Adrenal gland (tissue), 12 donors: ENCODE results near the gene CTBP2. TPM values are rescaled to one million over a fixed set of nuclear protein-coding genes. Genes with fewer than 3 reads are reported as not detected.

Source experiments
- DNase-seq, 7 donors: peaks; one replicate each; pipeline ENCODE4 v3.0.0-alpha.2; 2019 to 2020
- H3K27ac ChIP-seq, 5 donors: fragments of 200-600 bp; sonication (generic) in 4 of 5; 1 replicate in 3 of 5; 2 replicates in 2 of 5; pipeline versions ENCODE4 v1.5.1 to v1.8.0; 2016 to 2020; ENCODE audit warnings: mild to moderate bottlenecking in 1 of 5
- H3K27me3 ChIP-seq: fragments of 200-600 bp; 2 replicates; pipeline ENCODE4 v1.8.0; 2021
- H3K36me3 ChIP-seq, 2 donors: fragments of 200-600 bp; replicated peaks in 1 of 2; 1 replicate in 1 of 2; 2 replicates in 1 of 2; pipeline versions ENCODE4 v1.5.1 to v1.8.0; 2018 to 2022
- H3K4me1 ChIP-seq, 2 donors: fragments of 200-600 bp; replicated peaks in 1 of 2; 1 replicate in 1 of 2; 2 replicates in 1 of 2; pipeline versions ENCODE4 v1.5.1 to v1.8.0; 2018 to 2021
- H3K4me3 ChIP-seq, 4 donors: fragments of 200-600 bp; sonication (generic) in 3 of 4; one replicate each; pipeline ENCODE4 v1.5.1; 2016 to 2018
- H3K9me3 ChIP-seq, 3 donors: fragments of 200-600 bp; sonication (generic) in 1 of 3; replicated peaks in 1 of 3; 1 replicate in 2 of 3; 2 replicates in 1 of 3; pipeline versions ENCODE4 v1.5.1 to v1.8.0; 2016 to 2021
- CTCF ChIP-seq, 6 experiments: fragments of 450-650 bp in 4 of 6; fragments of 200-600 bp in 2 of 6; sonication (generic) in 1 of 6; IDR thresholded peaks; 1 replicate in 5 of 6; 2 replicates in 1 of 6; pipeline versions ENCODE4 v1.5.1 to v1.8.0; 2016 to 2021; ENCODE audit warnings: antibody characterized with exemption in 6 of 6, mild to moderate bottlenecking in 2 of 6, moderate library complexity in 1 of 6
- POLR2A ChIP-seq, 2 donors: fragments of 450-650 bp; IDR thresholded peaks; one replicate each; pipeline ENCODE4 v1.6.1; 2017; ENCODE audit warnings: antibody characterized with exemption in 2 of 2, mild to moderate bottlenecking in 2 of 2, moderate library complexity in 1 of 2
- WGBS, 4 donors: extraction: QIAGEN DNeasy Blood & Tissue Kit in 2 of 4; methylation state at CpG; one replicate each; pipeline versions ENCODE4 v1.1.5 to v1.1.7; 2013 to 2017; 5-methylcytosine and 5-hydroxymethylcytosine counted together
- intact Hi-C, 2 donors: fragments of 100-400 bp; cut with DNase I; formaldehyde crosslinking; loops; one replicate each; pipeline versions ENCODE4 v1.14.1 to v1.15.0; 2022 to 2023
- polyA plus RNA-seq, 3 donors: library from polyadenylated mRNA; stranded (reverse); fragments of 200-250 nt in 2 of 3; fragments of 350-450 nt in 1 of 3; fragmentation: Illumina TruSeq in 1 of 3; extraction: RNeasy Lipid Tissue Mini Kit (QIAGEN cat#74804) in 1 of 3; gene quantifications; one replicate each; pipeline ENCODE4 v1.2.3, GENCODE V29; 2013 to 2014
- total RNA-seq, 9 donors: library from RNA; depleted of rRNA in 4 of 9; stranded (reverse); fragments of >200 nt in 4 of 9; fragments of 120-200 nt in 1 of 9; fragmentation: NEBNext Ultra II Directional in 1 of 9; extraction: Animal tissue kit (Norgen Biotek cat#: 25700) in 1 of 9; gene quantifications; one replicate each; pipeline versions ENCODE4 v1.1.0 to v1.2.4, GENCODE V29; 2013 to 2023
- donor health status: healthy with polysubstance abuse.
- donor health status: Bipolar disorder and iron deficiency.
- donor health status: DM: yes; HTN: yes; CAD: no.
- donor health status: DM: no; HTN: no; CAD: no.
- donor health status: DM: no; HTN: no; CAD: no.
- donor health status: DM: yes; HTN: yes; CAD: no.

CTBP2 gene
- total and polyA plus RNA-seq, 12 donors = 25.3 to 66.5 (median 45.7) TPM

DNA sequence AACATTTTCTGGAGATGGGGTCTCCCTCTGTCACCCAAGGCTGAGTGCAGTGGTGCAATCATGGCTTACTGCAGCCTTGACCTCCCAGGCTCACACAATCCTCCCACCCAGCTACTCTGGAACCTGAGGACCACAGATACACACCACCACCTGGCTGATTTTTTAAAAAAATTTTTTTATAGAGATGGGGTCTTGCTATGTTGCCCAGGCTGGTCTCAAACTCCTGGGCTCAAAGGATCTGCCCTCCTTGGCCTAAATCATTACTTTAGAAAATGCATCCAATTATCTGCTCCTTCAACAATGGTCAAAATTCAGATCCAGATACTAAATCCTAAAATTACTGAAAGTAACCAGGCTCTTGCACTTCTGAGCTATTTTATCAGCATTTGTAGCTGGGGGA lies 55.2 kb downstream of the CTBP2 start:
- Histone ChIP-seq H3K4me3 (no peak overlapping the region), H3K4me1 (peaks cover 0 to 12% of the 10 kb centered on the region in 2 donors), H3K27ac (no peak overlapping the region), H3K36me3 (peaks cover 0 to 12% of the 10 kb centered on the region in 2 donors), H3K27me3 (no peaks in the 10 kb centered on the region), H3K9me3 (no peaks in the 10 kb centered on the region)
- DNase-seq = no peak
- intact Hi-C loops = no loop called here
- TF ChIP-seq CTCF (IDR thresholded peaks at IDR 0.05) (no peak), POLR2A (IDR thresholded peaks at IDR 0.05) (no peak)

DNA sequence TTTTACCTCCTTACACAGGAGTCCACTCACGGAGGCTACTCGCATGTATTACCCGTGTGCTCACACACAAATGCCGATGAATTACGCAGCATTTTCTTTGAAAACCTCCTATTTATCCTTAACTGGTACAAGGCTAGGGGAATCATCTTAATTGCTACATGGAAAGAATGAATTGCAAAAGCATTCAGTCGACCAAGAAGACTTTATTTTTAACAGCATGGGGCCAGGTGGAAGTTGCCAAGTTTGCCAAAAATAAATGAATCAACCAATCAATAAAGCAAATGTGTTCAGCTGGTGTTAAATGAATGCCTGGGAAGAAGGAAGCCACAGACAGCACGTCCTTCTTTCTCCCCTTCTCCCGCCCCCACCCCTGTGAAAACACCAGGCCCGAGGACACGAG lies 55.8 kb downstream of the CTBP2 start:
- no peak for DNase-seq
- no peak overlapping the region for H3K4me3 ChIP-seq
- WGBS, 4 donors = 71 to 79% (median 74%) methylated on average over 10 of the region's 10 CpGs
- H3K36me3 ChIP-seq = peaks cover 0 to 12% of the 10 kb centered on the region in 2 donors
- H3K27ac ChIP-seq = no peak overlapping the region
- TF ChIP-seq CTCF (IDR thresholded peaks at IDR 0.05) (no peak), POLR2A (IDR thresholded peaks at IDR 0.05) (no peak)
- intact Hi-C loops = no loop called here
- H3K27me3 ChIP-seq = no peaks in the 10 kb centered on the region
- H3K4me1 ChIP-seq = peaks cover 0 to 12% of the 10 kb centered on the region in 2 donors
- no peaks in the 10 kb centered on the region for H3K9me3 ChIP-seq

- Histone ChIP-seq H3K27ac (no peak overlapping the region), H3K4me1 (peaks cover 0 to 12% of the 10 kb centered on the region in 2 donors), H3K4me3 (no peak overlapping the region), H3K9me3 (no peaks in the 10 kb centered on the region), H3K36me3 (peaks cover 0 to 12% of the 10 kb centered on the region in 2 donors), H3K27me3 (no peaks in the 10 kb centered on the region)
- WGBS, 4 donors = 89 to 91% (median 90%) methylated on average over 17 of the region's 17 CpGs
- no peak for DNase-seq
- intact Hi-C loops = no loop called here
- TF ChIP-seq POLR2A (IDR thresholded peaks at IDR 0.05) (no peak), CTCF (IDR thresholded peaks at IDR 0.05) (no peak)
Observed at GRCh38 chr10:125103924-125104323, 56.4 kb downstream of the CTBP2 start.

GRCh38 chr10:125103466-125103865 lies 56.9 kb downstream of the CTBP2 start:
- Histone ChIP-seq H3K4me3 (no peak overlapping the region), H3K36me3 (peaks cover 0 to 11% of the 10 kb centered on the region in 2 donors), H3K27me3 (no peaks in the 10 kb centered on the region), H3K9me3 (no peaks in the 10 kb centered on the region), H3K4me1 (peaks cover 0 to 12% of the 10 kb centered on the region in 2 donors), H3K27ac (no peak overlapping the region)
- 82 to 85% (median 83%) methylated on average over 2 to 9 of the region's 9 CpGs for WGBS, 4 donors
- TF ChIP-seq CTCF (IDR thresholded peaks at IDR 0.05) (no peak), POLR2A (IDR thresholded peaks at IDR 0.05) (no peak)
- intact Hi-C loops = no loop called here
- DNase-seq = no peak
